NCI-H2029 (cell line): ENCODE data around the gene A4GNT.
"Not testable (repeated sequence)": the region's sequence is repeated elsewhere in the genome, so short reads cannot be mapped to it uniquely, and the experiment has no call there.

Source experiments
- DNase-seq: peaks from one replicate; lab custom pipeline; 2025; lab: John Stamatoyannopoulos, UW

The A4GNT gene

DNA sequence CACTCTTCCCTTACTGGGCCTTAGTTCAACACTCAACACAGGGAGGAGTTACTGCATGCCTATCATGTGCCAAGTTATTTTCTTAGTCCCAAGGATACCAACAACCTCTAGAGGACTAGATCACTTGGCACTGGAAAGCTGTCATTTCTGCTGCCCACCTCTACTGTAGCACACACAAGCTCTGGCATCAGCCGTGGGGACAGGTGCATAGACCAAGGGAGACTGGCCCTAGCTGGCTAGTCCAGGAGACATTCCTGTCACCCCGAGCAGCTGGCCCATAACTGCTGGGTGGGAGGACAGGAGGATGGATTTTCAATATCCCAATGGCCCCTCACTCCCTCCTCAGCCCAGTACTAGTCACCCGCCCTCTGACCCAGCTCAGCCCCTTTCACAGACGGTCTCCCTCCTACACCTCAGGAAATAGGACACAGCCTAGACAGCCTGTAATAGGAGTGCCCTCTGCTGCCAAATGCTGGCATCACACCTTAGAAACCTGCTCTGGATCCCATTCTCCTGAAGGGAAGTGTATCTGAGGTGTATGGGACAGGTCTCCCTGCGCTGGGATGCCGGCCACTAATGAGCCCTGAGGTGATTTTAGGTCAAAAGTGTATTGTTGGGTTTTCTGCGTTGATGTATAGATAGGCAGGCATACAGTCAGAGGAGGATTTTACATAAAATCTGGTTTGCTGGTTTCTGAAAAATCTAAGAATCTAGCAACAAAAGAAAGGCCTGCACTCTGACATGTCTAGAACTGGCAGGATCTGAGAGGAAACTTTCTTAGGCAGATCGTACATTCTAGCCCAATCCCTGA is 13.4 kb downstream of the A4GNT start:
- peak; percentile 52 for DNase-seq

DNA sequence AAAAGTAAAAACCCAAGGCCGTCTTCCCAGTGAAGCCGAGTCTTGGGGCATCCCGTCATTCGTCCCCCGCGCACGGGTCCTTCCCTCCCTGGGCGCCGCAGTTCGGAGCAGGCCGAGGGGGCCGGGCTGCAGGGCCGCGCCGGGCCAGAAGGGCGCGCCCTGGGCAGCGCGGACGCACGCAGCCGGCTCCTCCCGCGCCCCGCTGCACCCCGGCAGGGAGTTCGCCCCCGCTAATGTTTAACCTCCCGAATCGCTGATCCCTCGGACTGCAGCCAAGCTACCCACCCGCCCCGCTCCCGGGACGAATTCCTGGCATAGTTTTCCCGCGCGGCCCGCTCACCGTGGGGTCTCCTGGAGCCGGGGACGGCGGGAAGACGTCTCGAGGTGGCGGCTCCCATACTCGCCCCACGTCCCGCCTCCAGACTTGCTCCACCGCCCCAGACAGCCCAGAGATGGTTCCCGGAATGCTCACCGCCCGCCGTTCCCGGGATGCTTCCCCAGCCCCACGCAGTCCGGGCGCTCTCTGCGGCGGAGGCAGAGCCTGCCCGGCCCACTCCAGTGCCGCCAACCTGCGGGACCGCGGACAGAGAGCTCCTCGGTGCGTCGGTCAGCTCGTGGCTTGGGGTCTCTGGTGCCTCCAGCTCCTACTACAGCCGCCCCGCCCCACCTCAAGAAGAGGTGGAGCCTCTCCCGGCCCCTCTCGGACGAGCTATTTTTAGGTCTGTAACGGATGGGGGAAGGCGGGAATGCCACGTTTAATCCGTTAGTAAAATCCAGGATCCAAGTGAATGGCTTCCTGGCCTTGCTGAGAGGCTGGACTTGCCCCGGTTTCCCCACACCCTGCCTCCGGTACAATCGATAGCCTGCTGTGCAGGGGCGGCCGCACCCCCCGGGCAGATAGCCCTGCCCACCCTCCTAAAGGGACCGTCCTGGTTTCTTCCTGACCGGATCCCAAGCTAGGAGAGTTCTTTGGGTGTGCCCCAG is 16.9 kb downstream of the A4GNT start, which contains the start of gene DZIP1L:
TSS of gene DZIP1L (minus strand) at position 621 of the 984 bp plus-strand sequence. CDS start 11,637 bp downstream, outside the sequence.
- DNase-seq = no peak

DNA sequence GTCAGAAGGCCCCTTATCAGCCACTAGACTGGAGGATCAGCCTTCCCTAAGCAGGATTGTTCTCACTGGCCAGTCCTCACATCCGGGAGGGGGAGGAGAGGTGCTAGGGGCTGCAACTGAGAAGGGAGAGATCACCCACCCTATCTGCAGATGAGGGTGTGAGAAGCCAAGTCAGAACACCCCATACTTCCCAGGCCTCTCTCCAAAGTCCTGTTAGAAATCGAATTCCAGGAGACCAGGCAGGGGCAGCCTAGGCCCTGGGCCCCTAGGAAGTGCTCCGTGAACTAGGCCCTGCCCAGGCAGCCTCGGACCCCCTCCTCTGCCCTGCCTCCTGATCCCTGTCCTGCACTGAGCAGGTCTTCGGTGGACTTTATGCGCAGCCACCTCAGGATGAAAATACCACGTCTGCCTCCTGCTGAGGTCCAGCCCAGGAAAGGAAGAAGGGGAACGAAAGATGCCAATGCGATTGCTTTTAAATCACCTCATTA is 17.7 kb downstream of the A4GNT start:
- no peak for DNase-seq

DNA sequence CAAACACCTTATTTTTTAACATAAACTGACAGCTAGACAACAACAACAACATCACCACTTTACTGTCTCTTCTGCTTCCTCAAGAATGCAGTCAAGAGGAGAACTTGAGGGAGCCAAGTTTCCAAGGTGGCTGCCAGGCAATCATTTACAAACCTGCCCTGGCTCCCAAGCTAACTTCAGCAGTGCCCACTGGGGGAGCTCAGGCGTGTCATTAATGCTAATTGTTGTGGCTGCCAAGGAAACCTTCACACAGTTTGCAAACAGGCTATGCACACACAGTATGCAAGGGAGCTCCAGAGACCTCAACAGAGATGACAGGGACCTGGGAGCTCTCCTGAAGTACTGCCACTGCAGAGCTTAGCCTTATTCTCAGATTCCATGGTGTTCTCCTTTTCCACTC is 18.9 kb downstream of the A4GNT start:
- DNase-seq = peak; percentile 15

DNA sequence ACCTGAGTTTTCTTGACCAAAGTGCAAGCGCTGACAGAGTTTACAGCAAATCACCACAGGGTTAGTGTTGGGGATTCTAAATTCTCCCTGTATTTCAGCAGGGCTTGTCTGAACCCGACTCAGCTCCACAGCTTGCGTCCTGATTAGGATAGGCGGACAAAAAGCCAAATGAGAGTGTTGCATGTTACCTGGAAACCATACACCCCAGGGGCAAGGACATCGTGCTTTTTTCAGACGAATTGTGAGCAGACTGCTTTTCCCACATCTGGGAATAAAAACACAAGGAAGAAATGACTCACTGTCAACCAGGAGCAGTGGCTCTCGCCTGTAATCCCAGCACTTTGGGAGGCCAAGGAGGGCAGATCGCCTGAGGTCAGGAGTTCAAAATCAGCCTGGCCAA is 19.8 kb downstream of the A4GNT start:
- no peak for DNase-seq

- no peak for DNase-seq
Observed at GRCh38 chr3:138105598-138105997, 26.6 kb downstream of the A4GNT start.

DNA sequence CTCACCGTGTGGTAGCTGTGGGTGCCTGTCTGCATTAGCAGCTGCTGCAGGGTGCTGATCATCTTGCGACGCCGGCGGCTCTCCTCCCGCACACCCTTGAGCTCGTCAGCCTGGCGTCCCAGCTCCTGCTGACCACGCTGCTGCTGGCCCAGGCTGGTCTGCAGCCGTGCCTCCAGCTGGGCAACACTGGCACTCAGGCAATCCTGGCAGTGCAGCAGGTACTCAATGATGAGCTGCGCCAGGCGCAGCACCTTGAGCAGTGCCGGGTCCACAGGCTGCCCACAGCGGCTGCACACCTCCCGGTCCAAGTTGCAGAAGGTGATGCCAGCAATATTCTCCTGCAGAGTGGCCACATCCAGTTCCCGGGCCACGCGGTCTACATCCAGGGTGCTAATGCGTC is 28.7 kb downstream of the A4GNT start:
- DNase-seq = no peak

- not testable (repeated sequence) for DNase-seq
Observed at GRCh38 chr3:138101351-138101940, 30.7 kb downstream of the A4GNT start.

DNA sequence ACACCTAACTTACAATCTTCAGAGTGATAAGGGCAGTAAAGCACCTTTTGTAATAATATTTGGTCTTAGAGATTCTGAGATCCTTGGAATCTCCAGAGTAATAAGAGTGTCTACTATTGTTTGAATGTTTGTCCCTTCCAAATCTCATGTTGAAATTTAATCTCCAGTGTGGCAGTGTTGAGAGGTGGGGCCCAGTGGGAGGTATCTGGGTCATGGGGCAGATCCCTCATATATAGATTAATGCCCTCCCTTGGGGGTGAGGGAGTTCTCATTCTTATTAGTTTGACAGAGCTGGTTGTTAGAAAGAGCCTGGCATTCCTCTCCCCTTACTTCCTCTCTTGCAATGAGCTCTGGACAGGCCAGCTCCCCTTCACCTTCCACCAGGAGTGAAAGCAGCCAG is 32.8 kb downstream of the A4GNT start:
- no peak for DNase-seq

- no peak for DNase-seq
Observed at GRCh38 chr3:138097192-138098172, 34.7 kb downstream of the A4GNT start.

DNA sequence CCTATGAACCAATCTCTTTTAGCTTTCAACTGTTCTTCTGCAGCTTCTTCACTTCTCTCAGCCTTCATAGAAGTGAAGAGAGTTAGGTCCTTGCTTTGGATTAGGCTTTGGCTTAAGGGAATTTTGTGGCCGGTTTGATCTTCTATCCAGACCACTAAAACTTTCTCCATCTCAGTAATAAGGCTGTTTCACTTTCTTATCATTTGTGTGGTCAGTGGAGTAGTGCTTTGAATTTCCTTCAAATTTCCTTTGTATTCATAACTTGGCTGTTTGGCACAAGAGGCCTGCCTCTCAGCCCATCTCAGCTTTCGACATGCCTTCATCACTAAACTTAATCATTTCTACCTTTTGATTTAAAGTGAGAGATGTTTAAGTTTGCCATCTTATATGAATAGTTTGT is 38.5 kb downstream of the A4GNT start:
- no peak for DNase-seq

DNA sequence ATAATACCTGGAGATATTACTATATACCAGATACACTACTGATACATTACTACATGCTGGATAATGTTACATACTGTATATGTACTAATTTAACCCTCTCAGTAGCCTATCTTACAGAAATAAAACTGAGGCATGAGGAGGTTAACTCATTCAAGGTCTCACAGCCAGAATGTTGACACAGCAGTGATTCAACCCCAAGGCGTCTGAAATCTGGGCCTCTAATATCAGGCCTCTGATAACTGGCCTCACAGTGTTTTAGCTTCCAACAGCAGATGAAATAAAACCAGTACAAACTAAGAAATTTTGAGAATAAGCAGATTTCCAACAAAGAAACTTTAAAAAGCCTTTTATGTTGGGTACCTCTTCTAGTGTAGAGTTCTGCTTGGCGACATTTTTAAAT is 40.2 kb downstream of the A4GNT start:
- DNase-seq = no peak

GRCh38 chr3:138089091-138089490 is 43.1 kb downstream of the A4GNT start:
- DNase-seq = no peak

DNA sequence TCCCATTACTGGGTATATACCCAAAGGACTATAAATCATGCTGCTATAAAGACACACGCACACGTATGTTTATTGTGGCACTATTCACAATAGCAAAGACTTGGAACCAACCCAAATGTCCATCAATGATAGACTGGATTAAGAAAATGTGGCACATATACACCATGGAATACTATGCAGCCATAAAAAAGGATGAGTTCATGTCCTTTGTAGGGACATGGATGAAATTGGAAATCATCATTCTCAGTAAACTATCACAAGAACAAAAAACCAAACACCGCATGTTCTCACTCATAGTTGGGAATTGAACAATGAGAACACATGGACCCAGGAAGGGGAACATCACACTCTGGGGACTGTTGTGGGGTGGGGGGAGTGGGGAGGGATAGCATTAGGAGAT is 46.4 kb downstream of the A4GNT start:
- DNase-seq = not testable (repeated sequence)

DNA sequence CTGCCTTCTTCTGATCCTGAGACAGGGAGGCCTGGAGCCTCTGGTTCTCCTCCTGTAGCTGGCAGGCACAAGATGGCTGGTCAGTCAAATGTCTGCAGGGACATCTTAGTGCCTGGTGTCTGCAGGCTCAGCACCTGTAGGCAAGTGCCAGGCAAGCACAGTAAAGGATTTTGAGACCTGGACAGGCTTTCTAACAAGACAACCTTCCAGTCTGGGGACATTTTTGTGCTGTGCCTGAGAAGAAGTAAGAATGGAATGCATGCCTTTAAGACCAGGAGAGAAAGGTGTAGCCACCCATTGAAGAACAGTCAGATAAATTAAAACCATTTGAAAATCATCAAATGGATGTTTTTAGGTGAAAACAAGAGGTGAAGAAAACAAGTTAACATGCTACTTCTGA is 48.0 kb downstream of the A4GNT start:
- no peak for DNase-seq

- no peak for DNase-seq
Observed at GRCh38 chr3:138082992-138083386, 49.2 kb downstream of the A4GNT start.

- peak; percentile 60 for DNase-seq
Observed at GRCh38 chr3:138082085-138082991, 49.9 kb downstream of the A4GNT start.

- no peak for DNase-seq
Observed at GRCh38 chr3:138081371-138082084, 50.7 kb downstream of the A4GNT start.

- no peak for DNase-seq
Observed at GRCh38 chr3:138079901-138080300, 52.3 kb downstream of the A4GNT start.
